Lower lobe of right lung (tissue), 2 donors: ENCODE measurements around the gene MKX. TPM values are rescaled to one million over a fixed set of nuclear protein-coding genes. Genes with fewer than 3 reads are reported as not detected.

Experiments used
- ATAC-seq, 2 donors: fragments of 200-7000 bp; cut with Tn5 transposase; one replicate each; pipeline ENCODE4 v1.9.1; 2020 to 2022; ENCODE audit warnings: mild to moderate bottlenecking in 2 of 2, moderate library complexity in 2 of 2
- DNase-seq: peaks from one replicate; pipeline ENCODE4 v3.0.0-alpha.2; 2020
- H3K27ac ChIP-seq: fragments of 200-600 bp; one replicate; pipeline ENCODE4 v1.8.0; 2022
- H3K27me3 ChIP-seq: fragments of 200-600 bp; one replicate; pipeline ENCODE4 v1.8.0; 2022; ENCODE audit warnings: low read depth
- H3K36me3 ChIP-seq: fragments of 200-600 bp; one replicate; pipeline ENCODE4 v1.8.0; 2022; ENCODE audit warnings: mild to moderate bottlenecking
- H3K4me1 ChIP-seq: fragments of 200-600 bp; one replicate; pipeline ENCODE4 v1.8.0; 2022
- H3K4me3 ChIP-seq: fragments of 200-600 bp; one replicate; pipeline ENCODE4 v1.8.0; 2022; ENCODE audit warnings: mild to moderate bottlenecking
- H3K9me3 ChIP-seq: fragments of 200-600 bp; one replicate; pipeline ENCODE4 v1.8.0; 2022
- intact Hi-C: fragments of 100-400 bp; cut with DNase I; formaldehyde crosslinking; loops from one replicate; pipeline ENCODE4 v1.11.0; 2022
- total RNA-seq: library from RNA; stranded (reverse); fragmentation: NEBNext Ultra II Directional; extraction: Animal tissue kit (Norgen Biotek cat#: 25700); gene quantifications from one replicate; pipeline ENCODE4 v1.2.1, GENCODE V29; 2021
- TF ChIP-seq, protein P1 (sequence below): fragments of 200-600 bp; IDR thresholded peaks from one replicate; pipeline ENCODE4 v1.8.0; 2022; ENCODE audit warnings: antibody characterized with exemption, mild to moderate bottlenecking
- donor health status: DM: no; HTN: yes; CAD: no; lungs with severe emphysema.

The MKX gene
- total RNA-seq, 1 donor from 2014 or later: 1.6 TPM

DNA sequence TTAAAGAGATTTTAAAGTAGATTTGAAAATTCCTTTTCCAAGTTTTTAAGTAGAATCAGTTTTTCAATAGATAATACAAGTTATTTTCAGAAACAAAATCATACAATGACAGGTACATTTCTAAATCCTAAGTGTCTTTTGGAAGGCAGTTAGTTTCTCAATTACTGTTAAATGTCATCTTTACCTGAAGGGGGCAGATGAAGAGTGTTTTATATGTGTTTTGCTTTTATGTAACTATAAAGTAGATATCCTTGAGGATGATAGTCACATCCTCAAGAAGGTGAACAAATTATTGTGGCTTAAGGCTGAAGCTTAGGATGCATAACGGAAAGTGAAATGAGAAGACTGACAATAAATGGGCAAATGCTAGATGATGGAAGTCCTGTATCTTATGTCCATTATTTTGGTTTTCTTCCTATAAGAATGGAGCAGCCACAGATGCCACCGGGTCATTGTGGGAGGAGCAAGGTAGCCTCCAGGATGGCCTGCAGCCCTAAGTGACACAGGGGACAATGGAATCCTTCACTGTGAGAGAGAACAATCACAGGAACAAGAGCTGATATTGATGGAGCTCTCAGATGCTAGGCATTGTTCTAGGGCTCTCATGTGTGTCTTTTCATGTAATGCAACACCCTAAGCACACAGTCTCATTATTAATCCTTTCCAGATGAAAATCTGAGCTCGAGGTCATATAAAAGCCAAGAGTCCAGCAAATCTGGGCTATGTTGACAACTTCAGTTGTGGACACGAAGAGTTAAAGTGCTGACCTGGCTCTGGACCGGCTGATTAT, 14.1 kb upstream of the MKX start:
- H3K27me3 ChIP-seq: no peaks in the 10 kb centered on the region
- H3K4me1 ChIP-seq: no peaks in the 10 kb centered on the region
- H3K36me3 ChIP-seq: no peaks in the 10 kb centered on the region
- ATAC-seq (no peak), DNase-seq (no peak)
- H3K4me3 ChIP-seq: no peak overlapping the region
- H3K9me3 ChIP-seq: no peaks in the 10 kb centered on the region
- H3K27ac ChIP-seq: no peak overlapping the region
- intact Hi-C loops: no loop called here
- TF ChIP-seq, protein P1, sequence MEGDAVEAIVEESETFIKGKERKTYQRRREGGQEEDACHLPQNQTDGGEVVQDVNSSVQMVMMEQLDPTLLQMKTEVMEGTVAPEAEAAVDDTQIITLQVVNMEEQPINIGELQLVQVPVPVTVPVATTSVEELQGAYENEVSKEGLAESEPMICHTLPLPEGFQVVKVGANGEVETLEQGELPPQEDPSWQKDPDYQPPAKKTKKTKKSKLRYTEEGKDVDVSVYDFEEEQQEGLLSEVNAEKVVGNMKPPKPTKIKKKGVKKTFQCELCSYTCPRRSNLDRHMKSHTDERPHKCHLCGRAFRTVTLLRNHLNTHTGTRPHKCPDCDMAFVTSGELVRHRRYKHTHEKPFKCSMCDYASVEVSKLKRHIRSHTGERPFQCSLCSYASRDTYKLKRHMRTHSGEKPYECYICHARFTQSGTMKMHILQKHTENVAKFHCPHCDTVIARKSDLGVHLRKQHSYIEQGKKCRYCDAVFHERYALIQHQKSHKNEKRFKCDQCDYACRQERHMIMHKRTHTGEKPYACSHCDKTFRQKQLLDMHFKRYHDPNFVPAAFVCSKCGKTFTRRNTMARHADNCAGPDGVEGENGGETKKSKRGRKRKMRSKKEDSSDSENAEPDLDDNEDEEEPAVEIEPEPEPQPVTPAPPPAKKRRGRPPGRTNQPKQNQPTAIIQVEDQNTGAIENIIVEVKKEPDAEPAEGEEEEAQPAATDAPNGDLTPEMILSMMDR: no peak

DNA sequence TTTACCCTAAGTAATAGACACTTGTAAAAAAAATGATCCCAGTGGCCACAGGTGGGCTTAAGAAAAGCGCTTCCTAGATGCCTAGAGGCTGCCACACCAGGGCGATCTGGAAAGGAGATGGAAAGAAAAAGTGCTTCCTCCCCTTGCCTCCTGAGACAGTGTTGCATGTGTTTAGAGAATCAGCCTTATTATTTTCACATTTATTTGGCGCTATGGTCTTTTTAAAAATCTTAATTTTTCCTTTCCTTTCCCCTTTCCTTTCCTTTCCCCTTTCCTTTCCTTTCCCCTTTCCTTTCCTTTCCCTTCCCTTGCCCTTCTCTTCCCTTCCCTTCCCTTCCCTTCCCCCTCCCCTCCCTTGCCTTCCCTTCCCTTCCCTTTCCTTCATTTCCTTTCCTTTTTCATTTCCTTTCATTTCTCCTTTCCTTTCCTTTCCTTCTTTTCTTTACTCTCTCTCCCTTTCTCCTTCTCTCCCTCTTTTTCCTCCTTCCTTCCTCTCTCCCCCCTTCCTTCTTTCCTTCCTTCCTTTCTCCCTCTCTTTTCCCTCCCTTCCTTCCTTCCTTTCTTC, 7.1 kb upstream of the MKX start:
- TF ChIP-seq, protein P1: no peak
- H3K36me3 ChIP-seq: no peaks in the 10 kb centered on the region

GRCh38 chr10:27748601-27749000, 3.0 kb upstream of the MKX start:
- ATAC-seq (no peak), DNase-seq (no peak)
- H3K27ac ChIP-seq: no peak overlapping the region
- no peak overlapping the region for H3K4me3 ChIP-seq
- no peaks in the 10 kb centered on the region for H3K36me3 ChIP-seq
- intact Hi-C loops: no loop called here
- TF ChIP-seq, protein P1: no peak
- H3K27me3 ChIP-seq: peaks cover 71% of the 10 kb centered on the region
- H3K4me1 ChIP-seq: peaks cover 30% of the 10 kb centered on the region
- H3K9me3 ChIP-seq: no peaks in the 10 kb centered on the region

More for the DNA sequence above, 7.1 kb upstream of the MKX start:
- no peak for DNase-seq
- no peaks in the 10 kb centered on the region for H3K4me1 ChIP-seq
- peaks cover 32% of the 10 kb centered on the region for H3K27me3 ChIP-seq
- no peak overlapping the region for H3K4me3 ChIP-seq
- H3K9me3 ChIP-seq: no peaks in the 10 kb centered on the region
- no peak for ATAC-seq
- no peak overlapping the region for H3K27ac ChIP-seq
- intact Hi-C loops: no loop called here

DNA sequence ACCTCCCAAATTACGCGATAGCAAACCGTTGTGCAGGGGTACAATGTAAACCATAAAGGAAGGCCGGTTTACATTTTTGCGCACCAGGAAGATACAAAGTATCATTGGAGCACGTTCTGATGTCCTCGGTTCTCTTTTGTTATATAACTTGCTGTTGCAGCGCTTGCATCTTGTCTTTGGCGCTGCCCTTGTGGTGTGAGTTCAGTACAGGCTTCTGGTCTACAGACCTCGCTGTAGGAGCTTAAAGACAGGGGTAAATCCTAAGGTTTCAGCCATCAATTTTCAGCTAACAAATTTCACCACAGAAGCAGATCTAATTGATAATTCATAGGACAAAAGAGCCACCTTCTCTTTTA, 1.5 kb upstream of the MKX start:
- H3K4me3 ChIP-seq: no peak overlapping the region
- H3K27ac ChIP-seq: no peak overlapping the region
- intact Hi-C loops: no loop called here
- no peaks in the 10 kb centered on the region for H3K9me3 ChIP-seq
- TF ChIP-seq, protein P1: no peak
- no peak for DNase-seq
- ATAC-seq: no peak
- no peaks in the 10 kb centered on the region for H3K36me3 ChIP-seq
- peaks cover 85% of the 10 kb centered on the region for H3K27me3 ChIP-seq
- peaks cover 41% of the 10 kb centered on the region for H3K4me1 ChIP-seq

DNA sequence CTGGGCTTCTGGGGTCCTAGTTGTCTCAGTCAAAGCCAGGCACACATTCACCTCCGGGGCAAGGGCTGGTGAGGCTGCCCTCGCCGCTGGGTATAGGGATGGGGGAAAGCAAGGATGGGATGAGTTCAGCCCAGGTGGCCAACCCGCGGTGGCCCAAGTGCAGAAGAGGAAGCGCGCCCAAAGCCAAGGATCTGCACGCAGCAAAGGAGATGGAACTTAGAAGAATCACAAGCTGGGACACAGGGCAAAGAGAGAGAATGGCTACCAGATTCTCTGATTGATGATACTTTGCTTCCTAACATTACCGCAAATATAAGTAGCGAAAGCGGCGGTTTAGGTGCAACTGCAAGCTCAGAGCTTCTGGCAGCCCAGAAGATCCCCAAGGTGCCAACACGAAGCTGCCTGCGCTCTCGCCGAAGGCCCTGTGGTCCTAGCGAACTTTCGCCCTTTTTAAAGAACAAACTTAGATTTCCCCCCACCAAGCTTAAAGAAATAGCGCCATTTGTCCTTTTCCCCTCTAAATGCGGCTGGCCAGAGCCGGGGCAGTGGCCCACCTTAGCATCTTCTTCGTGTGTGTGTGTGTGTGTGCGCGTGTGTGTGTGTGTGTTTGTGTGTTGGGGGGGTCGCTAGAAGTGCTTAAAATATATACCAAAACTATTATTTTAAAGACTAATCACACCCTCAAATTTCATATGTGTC, 927 bp upstream of the MKX start:
- intact Hi-C loops: no loop called here
- Histone ChIP-seq H3K36me3 (no peaks in the 10 kb centered on the region), H3K4me1 (peaks cover 46% of the 10 kb centered on the region), H3K9me3 (no peaks in the 10 kb centered on the region), H3K4me3 (peak overlapping the region; percentile 67), H3K27ac (no peak overlapping the region), H3K27me3 (peaks cover 90% of the 10 kb centered on the region)
- ATAC-seq (no peak), DNase-seq (no peak)
- TF ChIP-seq, protein P1: no peak
